Thyroid gland (tissue), 4 donors: Measurements from ENCODE around the gene DNALI1.

Experiments
- CTCF ChIP-seq, 6 experiments: fragments of 200-600 bp in 3 of 6; fragments of 450-650 bp in 3 of 6; sonication (generic) in 3 of 6; IDR thresholded peaks; one replicate each; pipeline ENCODE4 v1.5.1; 2016 to 2019; ENCODE audit warnings: antibody characterized with exemption in 6 of 6, mild to moderate bottlenecking in 2 of 6, inconsistent platforms in 1 of 6, moderate library complexity in 1 of 6
- POLR2A ChIP-seq, 2 donors: fragments of 450-650 bp; IDR thresholded peaks; one replicate each; pipeline ENCODE4 v1.6.1; 2017; ENCODE audit warnings: antibody characterized with exemption in 2 of 2, mild to moderate bottlenecking in 2 of 2, moderate library complexity in 1 of 2

- TF ChIP-seq CTCF (IDR thresholded peaks at IDR 0.05) (no peak), POLR2A (IDR thresholded peaks at IDR 0.05) (no peak)
These were observed 662 bp downstream of the DNALI1 start for GRCh38 chr1:37557402-37557801.
